Measurements from ENCODE around the gene GNG13.
"Not testable (repeated sequence)": the region's sequence is repeated elsewhere in the genome, so short reads cannot be mapped to it uniquely, and the experiment has no call there.

GNG13 gene

GRCh38 chr16:761625-762513 is 38.7 kb downstream of the GNG13 start:
- no peak for TF ChIP-seq CTCF (IDR thresholded peaks at IDR 0.05; ENCODE audit: control insufficient read depth, extremely low read depth, insufficient read depth)
- DNase-seq (ENCODE audit: low read depth) = no peak
- H3K4me3 ChIP-seq (ENCODE audit: low read depth, low read length) = no peak overlapping the region

GRCh38 chr16:760545-761343 is 39.8 kb downstream of the GNG13 start, which contains the start of gene MSLN:
TSS of gene MSLN (plus strand) at chr16:760734. CDS start at chr16:762681, 1,947 bp downstream.
- TF ChIP-seq CTCF (IDR thresholded peaks at IDR 0.05; ENCODE audit: control insufficient read depth, extremely low read depth, insufficient read depth) = no peak
- H3K4me3 ChIP-seq (ENCODE audit: low read depth, low read length) = no peak within 1 kb of the TSS
- no peak for DNase-seq (ENCODE audit: low read depth)

- DNase-seq (ENCODE audit: low read depth) = no peak
- TF ChIP-seq CTCF (IDR thresholded peaks at IDR 0.05; ENCODE audit: control insufficient read depth, extremely low read depth, insufficient read depth) = no peak
- H3K4me3 ChIP-seq (ENCODE audit: low read depth, low read length) = no peak overlapping the region
Measured at GRCh38 chr16:760065-760464, 40.5 kb downstream of the GNG13 start.

GRCh38 chr16:759110-759910 is 41.2 kb downstream of the GNG13 start:
- no peak overlapping the region for H3K4me3 ChIP-seq (ENCODE audit: low read depth, low read length)
- no peak for DNase-seq (ENCODE audit: low read depth)
- no peak for TF ChIP-seq CTCF (IDR thresholded peaks at IDR 0.05; ENCODE audit: control insufficient read depth, extremely low read depth, insufficient read depth)

- no peak overlapping the region for H3K4me3 ChIP-seq (ENCODE audit: low read depth, low read length)
- no peak for TF ChIP-seq CTCF (IDR thresholded peaks at IDR 0.05; ENCODE audit: control insufficient read depth, extremely low read depth, insufficient read depth)
- DNase-seq (ENCODE audit: low read depth) = no peak
Measured at GRCh38 chr16:756428-756827, 44.1 kb downstream of the GNG13 start.

GRCh38 chr16:754656-755055 is 45.9 kb downstream of the GNG13 start:
- H3K4me3 ChIP-seq (ENCODE audit: low read depth, low read length) = no peak overlapping the region
- no peak for DNase-seq (ENCODE audit: low read depth)
- no peak for TF ChIP-seq CTCF (IDR thresholded peaks at IDR 0.05; ENCODE audit: control insufficient read depth, extremely low read depth, insufficient read depth)

- DNase-seq (ENCODE audit: low read depth) = not testable (repeated sequence)
Measured at GRCh38 chr16:754121-754607, 46.4 kb downstream of the GNG13 start.

More at GRCh38 chr16:754121-754607, 46.4 kb downstream of the GNG13 start:
- H3K4me3 ChIP-seq (ENCODE audit: low read depth, low read length) = not testable (repeated sequence)
